ENCODE measurements around the gene CBLN3.

Gene CBLN3

DNA sequence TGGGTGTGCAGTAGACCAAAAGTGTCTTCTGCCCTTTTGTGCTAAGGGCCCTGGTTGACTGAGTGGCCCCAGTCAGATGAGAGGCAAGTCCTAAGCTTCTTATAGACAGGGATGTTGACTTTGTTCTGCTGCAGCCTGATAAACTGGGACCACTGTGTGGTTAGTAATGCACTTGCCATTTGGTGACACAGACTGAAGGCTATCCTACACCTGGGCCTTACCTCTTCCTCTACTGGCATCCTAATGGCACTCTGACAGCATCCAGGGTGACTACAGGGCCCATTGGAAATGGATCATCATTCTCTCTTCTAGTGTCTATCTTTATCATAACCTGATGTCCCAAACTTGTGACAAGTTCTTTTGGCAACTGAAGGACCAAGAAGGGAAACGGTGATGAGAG, 9.8 kb upstream of the CBLN3 start:
- no peak for DNase-seq (ENCODE audit: low spot score)

DNA sequence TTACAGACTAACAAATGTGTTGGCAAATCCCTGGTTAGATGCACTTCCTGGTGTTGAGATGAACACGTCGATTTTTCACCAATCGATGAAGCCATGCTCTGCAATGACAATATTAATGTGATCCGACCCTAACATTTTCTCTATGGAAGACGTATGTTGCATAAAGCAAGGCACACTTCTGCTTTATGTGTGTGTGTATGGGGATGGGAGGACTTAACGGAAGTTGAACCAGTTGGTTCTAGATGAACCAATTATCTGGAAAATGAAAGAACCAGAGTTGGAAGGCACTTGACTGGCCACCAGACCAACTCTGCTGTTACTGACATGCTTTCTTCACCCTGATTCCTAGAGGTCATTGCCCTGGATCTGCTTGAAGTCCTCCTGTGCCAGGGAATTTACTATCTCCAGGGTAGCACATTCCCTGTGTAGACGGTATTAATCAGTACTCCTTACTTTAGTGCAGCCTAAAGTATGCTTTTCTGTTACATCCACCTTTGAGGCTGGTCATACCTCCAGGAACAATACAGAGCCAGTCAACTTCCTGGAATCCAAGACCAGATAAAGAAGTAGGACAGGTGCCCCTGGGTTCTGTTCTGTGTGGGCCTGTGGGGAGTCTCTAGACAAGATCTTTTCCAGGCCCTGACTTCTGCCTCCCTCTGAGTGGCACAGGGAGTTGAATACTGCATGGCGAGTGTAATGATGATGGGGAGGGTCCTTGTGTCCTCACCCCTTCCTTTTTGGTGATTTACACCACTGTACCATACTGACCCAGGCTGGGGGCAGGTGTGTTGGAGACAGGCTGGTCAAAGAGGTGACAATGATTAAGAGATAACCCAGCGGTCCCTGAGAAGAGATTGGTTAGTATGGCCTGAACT, 9.0 kb upstream of the CBLN3 start:
- DNase-seq (ENCODE audit: low spot score): no peak

DNA sequence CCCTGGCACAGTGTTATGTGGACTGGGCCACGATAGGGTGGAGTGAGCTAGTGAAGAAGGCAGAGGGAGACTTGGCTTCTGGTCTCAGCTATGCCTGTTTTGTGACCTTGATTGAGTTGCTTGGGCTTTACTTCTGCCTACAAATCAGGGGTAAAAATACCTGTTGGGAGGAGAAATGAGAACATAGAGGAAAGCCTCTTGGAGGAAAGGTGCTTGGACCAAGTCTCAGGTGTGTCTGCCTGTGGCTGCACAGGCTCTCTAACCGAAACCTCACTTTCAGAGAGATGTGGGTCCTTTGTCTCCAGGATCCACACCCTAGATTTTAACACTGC, 8.2 kb upstream of the CBLN3 start:
- DNase-seq (ENCODE audit: low spot score): no peak

DNA sequence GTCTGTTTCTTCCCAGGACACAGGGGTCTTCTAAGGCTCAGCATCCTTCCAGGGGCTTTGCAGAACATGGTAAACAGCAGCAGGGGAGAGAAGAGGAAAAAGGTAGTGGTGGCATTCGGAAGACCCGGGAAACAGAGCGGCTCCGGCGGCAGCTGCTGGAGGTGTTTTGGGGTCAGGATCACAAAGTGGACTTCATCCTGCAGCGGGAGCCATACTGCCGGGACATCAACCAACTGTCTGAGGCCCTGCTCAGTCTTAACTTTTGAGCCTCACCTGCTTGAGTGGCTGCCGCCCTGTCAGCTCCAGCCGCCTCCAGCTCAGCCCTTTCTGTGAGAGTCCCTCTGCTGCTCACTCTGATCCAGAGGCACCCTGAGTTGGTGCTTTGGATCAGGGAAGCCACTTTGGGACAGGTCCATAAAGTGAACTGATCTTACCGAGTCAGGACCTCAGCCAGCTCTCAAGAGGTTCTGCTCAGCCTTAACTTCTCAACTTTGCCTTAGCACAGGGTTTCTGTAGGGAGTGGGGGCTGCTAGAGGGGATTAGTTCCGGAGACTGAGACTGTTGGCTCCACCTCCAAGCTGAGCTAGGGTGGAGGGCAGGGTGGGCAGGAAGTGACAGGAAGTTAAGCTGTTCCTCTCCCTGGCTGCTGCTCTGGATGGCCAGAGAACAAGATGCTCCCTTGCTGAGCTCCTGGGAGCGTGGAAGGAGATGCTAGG, 7.7 kb upstream of the CBLN3 start:
- no peak for DNase-seq (ENCODE audit: low spot score)

DNA sequence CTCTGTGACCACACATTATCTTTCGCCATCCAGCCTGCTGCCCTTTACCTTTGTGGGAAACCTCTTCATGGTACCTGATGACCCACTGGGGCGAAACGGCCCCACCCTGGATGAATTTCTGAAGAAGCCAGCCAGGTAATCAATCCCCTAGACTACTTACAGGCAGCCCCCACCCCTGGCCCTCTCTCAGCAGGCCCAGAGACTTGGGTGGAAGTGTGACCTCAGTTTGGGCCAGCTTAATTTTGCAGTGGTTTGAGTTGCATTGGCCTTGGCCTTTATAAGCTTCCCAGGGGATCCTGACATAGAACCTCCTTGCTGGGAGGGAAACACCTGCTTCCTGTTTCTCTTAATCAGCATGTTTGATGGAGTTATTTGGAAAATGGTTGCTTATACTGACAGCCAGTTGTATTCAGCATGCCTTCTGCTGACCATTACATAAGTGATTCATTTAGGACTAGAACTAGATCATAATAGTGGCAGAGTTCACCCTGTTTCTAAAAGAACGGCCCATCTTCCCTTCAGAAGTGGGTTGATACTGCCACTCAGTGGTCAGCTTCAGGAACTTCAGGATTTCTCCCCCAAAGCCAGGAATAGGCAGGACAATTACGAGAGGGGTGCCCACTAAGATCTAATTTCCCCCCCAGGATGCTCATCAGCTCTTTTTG, 7.0 kb upstream of the CBLN3 start:
- peak; percentile 97 for DNase-seq (ENCODE audit: low spot score)

DNA sequence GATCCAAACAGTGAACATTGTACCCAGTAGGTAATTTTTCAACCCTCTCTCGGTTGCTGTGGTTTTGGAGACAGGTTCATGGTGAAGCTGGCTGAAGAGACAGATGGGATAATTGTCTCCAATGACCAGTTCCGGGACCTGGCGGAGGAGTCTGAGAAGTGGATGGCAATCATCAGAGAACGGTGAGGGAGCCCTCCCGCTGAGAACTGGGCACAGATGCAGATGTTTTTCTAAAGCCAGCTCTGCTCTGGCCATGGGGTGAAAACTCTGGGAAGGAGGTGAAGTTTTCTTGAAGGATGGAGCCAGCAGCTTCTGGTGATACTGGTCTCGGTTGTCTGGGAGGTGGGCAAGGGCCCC, 6.5 kb upstream of the CBLN3 start:
- no peak for DNase-seq (ENCODE audit: low spot score)

DNA sequence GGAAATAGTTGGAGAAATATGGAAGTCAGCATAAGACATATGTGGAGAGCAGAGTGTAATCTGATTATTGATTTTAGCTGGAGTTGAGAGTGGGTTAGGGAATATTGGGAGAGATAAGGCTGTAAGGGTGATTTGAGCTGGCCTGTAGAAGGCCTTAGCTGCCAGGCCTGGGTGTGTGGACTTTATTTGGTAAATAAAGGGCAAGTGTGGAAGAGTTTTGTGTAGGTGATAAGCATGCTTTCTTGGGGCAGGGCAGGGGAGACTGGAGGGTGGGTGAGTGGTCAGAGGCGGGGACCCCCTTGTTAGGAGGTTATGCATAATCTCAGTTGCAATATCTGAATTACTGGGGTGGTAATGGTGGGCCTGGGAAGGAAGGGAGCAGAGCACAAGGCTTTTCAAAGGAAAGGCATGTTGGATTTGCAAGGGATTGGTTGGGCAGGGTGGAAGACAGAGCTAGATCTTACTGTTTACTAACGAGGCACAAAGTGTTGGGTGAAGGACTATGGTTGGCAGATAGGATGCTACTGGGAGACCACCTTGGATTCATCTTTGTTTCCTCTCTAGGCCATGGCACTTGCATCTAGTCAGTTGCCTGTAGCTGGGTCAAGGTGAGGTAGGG, 5.8 kb upstream of the CBLN3 start:
- DNase-seq (ENCODE audit: low spot score): no peak

DNA sequence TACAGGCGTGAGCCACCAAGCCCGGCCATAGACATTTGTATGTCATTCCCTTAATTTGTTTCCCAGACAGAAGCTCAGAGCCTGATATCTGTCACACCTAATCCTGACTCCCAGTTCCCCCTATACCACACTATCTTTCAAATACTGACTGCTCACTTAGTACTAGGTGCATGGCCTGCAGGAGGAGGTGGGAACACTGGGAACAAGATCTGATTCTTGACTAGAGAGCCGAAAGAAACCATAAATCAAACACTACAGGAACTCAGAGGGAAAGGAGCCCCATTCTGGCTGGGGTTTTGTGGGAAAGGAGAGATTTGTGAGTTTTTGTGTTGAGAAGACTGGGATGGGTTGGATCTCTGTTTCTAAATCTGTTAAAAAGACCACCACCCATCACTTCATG, 5.2 kb upstream of the CBLN3 start:
- DNase-seq (ENCODE audit: low spot score): no peak

DNA sequence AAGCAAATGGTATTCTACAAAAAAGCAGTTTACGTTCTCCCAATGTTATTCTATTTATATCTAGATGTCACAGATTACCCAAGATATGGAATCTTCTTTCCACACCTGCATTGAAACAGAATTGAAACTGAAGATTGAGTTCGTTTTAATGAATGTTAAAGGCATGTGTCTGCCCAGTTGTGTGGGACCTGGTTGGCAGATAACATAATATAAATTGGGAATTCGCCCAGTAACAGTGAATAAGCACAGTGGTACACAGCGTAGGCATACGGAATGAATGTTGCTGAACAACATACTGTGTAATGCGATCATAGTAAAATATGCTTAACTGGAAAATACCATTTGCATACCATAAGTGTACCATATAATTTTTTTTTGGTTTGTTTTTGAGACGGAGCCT, 4.6 kb upstream of the CBLN3 start:
- no peak for DNase-seq (ENCODE audit: low spot score)

DNA sequence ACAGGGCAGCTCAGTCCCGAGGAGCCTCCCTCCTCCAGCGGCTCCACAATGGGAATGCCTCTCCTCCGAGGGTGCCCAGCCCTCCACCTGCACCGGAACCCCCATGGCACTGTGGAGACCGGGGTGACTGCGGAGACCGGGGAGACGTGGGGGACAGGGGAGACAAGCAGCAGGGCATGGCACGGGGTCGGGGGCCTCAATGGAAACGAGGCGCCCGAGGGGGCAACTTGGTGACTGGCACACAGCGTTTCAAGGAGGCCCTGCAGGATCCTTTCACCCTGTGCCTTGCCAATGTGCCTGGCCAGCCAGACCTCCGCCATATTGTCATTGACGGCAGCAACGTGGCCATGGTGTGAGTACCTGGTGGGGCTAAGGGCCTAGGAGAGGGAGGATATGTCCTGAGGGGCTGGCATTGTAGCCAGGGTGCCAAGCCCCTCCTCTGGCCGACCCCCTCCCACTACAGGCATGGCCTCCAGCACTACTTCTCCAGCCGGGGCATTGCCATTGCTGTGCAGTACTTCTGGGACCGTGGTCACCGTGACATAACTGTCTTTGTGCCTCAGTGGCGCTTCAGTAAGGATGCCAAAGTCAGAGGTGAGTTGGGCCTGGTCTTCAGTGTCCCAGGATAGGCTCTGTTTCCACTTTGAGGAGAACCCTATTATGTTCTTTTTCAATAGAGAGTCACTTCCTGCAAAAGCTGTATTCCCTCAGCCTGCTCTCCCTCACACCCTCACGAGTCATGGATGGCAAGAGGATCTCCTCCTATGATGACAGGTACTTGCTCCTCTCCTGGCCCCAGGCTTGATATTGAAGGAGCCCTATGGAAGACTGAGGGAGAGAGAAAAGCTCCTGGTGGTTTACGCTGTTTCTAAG, 3.0 kb upstream of the CBLN3 start:
- DNase-seq (ENCODE audit: low spot score): no peak

DNA sequence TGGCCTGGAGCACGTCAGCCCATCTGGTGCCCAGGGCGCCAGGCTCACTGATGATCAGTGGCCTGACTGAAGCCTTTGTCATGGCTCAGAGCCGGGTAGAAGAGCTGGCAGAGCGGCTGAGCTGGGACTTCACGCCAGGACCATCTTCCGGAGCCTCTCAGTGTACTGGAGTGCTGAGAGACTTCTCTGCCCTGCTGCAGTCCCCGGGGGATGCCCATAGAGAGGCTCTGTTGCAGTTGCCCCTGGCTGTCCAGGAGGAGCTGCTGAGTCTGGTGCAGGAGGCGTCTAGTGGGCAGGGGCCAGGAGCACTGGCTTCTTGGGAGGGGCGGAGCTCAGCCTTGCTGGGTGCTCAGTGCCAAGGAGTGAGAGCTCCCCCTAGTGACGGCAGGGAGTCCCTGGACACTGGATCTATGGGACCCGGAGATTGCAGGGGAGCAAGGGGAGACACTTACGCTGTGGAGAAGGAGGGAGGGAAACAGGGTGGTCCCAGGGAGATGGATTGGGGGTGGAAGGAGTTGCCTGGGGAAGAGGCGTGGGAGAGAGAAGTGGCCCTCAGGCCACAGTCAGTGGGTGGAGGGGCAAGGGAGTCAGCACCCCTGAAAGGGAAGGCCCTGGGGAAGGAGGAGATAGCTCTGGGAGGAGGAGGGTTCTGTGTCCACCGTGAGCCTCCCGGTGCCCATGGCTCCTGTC, 2.2 kb upstream of the CBLN3 start:
- peak; percentile 93 for DNase-seq (ENCODE audit: low spot score)

DNA sequence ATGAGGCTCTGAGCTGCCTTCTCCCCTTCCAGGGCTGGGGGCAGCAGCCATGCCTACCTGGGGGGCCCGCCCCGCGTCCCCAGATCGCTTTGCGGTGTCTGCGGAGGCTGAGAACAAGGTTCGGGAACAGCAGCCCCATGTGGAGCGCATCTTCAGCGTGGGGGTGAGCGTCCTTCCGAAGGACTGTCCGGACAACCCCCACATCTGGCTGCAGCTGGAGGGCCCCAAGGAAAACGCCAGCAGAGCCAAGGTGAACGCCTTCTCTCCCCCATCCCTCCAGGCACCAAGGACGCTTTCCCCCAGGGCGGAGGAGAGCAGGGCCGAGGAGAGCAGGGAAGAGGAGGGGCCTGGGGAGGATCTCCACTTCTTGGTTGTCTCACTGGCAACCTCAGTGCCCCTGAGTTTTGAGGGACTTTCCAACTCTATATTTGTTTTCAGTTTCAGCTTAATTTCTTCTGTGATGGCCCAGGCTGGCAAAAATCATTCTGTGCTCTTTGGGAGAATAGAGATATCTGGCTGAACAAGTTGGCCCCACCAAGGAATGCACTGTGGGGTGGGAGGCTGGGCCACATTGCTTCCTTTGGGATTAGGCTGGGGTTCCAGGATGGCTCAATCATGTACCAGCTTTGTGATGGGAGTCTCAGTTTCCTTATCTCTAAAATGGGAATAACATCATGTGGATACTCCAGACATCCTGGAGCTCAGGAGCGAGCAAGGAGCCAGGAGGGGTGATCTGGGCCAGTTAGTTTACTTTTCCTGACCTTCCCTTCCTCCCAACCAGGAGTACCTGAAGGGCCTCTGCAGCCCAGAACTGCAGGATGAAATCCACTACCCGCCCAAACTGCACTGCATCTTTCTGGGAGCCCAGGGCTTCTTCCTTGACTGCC, 1.5 kb upstream of the CBLN3 start:
- no peak for DNase-seq (ENCODE audit: low spot score)

DNA sequence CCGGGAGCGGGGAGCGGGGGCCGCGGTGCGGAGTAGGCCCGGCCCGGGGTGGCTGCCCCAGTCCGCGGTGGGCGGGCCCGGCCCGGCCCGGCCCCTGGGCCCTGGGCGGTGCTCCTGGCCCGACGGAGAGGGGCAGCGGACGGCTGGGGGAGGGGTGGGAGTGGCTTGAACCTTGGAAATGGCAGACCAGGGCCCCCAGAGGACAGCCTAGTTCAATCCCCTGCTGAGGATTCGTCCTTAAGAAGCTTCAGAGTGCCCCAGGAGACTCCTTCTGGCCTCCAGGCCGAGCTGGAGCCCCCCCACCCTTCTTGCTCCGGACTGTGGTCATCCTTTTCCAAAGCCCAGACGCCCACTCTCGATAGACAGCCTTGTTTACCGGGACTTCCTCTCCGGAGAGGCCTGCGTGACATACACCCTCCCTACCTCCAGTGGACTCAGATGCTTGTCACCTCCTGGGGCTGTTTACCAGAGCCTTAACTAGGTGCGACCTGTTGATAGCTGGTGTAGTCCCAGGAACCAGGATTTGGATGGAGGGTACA, 744 bp upstream of the CBLN3 start:
- peak; percentile 77 for DNase-seq (ENCODE audit: low spot score)

DNA sequence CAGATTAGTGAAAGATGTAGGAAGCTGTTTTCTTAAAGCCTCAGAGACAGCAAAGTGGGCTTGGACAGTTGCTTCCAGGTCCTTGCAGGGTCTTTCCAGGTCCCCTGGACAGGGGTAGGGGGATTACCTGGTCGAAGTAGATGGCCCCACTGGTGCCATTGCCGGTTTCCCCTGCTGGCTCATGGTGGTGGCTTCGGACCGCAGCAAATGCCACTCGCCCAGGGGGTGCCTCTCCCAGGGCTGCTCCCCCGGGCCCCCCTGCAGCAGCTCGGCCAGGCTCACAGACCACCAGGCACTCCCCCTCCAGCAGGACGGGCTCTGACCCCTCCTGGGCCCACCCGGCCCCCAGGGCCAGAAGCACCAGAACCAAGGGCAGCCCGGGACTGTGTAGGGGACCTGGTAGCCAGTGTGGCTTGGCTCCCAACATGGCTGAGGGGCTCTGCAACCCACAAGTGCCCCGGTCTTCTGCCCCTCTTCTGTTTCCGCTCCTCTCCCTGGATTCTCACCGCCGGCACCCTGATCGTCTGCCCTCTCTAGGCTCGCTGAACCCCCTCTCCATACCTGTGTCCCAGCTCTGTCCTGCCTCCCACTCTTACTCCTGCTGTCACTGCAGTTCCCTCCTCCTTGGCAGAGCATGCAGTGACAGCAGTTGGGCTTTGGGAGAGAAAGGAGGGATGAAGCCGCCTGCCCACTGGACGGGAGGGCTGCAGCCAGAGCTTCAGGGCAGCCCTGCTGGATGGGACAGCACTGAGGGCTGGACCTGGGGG, 657 bp downstream of the CBLN3 start:
- no peak for DNase-seq (ENCODE audit: low spot score)

DNA sequence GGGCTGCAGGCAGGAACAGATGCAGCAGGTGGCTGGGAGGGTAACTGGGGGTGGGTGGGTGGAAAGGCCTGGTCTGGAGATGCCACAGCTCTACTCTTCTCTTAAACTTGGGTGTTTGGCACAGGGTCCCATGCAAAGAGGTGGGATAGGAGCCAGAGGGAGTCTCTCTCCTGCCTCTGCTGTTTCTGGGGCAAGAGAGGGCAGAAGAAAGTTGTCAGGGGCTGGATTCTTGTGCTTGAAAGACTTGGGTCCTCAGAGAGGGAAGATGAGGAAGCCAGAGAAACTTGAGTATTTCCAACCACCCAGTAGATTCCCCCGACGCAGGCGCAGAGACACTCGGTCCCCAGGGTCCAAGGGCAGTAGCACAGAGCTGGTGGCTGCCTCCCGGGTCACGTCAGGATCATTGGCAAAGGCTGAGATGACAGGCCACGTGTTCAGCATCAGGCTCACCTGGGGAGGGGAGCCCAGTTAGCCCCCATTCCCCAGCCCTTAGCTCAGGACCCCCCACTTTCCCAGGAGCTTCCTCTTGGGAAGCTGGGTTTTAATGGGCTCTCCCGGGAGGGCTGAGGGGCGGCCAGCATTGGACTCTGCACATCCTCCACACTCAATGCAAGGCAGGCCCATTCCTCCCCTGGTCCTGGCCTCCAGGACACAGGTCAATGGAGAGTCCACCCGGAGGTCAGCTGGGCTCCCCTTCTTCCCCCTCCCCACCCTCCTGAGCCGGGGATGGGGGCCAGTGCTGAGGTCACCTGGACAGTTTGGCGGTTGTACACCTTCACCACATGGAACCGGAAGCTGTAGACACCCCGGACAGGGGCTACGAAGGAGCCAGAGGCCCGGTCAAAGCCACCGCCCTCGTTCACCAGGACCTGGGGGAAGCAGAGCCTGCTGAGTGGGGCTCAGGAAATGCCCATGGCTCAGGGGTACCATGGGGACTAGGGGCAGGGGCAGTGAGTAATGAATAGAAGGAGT, 1.6 kb downstream of the CBLN3 start:
- DNase-seq (ENCODE audit: low spot score): no peak

DNA sequence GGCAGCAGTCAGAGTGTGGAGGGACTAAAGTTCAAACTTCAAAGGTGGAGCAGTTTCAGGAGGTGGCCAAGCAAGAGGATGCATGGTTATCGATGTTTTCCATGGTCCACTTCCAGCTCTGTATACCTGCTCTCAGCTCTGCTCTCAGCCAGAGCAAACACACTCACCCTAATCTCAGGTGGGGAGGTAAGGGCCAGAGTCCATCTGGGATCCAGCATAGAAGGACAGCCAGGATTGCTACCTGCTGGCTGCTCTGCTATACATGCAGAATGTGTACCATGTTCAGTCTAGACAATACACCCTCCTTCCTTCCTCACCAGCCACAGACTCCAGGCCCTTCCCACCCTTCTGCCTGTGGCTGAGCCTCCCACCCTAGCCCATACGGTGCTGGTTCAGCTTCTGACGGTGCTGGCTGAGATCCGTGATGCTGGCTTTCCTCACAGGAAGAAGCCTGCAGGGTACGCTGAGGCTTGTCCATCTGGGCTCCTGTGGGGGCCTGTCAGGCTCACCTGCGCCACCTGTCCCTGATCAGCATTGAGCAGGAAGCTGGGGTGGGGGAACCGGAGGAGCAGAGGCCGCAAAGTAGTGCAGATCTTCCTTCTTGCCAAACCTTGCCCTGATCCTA, 2.4 kb downstream of the CBLN3 start:
- no peak for DNase-seq (ENCODE audit: low spot score)

DNA sequence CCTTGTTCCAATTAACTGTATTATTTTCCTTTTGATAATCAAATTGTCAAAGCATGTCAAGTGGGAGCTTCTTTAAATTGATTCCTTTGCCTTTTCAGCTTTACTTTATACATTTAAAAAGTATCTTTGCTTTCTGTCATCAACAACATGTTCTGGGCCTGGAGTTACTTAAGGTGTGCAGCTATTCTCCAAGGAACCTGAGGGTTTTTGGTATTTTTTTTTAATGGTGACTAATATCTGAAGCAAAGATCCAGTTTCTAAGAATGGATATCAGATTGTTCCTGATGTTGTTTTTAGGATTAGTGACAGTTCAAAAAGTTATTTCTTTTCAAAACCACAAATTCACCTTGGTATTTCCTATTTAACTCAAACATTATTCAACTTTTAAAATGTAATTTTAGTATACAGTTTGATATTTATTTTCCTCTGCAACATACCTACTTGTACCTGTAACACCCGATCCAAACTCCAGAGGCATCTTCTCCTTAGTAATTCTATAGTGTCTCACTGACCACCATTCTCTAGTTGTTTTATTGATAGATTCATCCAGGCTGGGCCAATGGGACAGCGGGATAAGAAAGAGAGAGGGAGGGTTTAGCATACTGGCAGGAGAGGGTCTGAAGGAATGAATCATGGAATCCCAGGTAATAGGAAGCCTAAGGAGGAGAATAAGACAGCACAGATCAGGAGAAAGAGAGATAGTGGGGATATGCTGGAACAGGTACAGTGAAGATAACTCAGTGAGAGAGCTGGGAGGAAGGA, 3.1 kb downstream of the CBLN3 start:
- DNase-seq (ENCODE audit: low spot score): no peak
